K562 (cell line): Measurements from ENCODE around the gene DNAJB6. TPM values are rescaled to one million over a fixed set of nuclear protein-coding genes. Genes with fewer than 3 reads are reported as not detected.

ENCODE experiments used
- ARNT ChIP-seq, 2 experiments: fragments of 450-650 bp; IDR thresholded peaks; 2 replicates each; pipeline ENCODE4 v1.6.1; 2016; ENCODE audit warnings: mild to moderate bottlenecking in 1 of 2
- BCLAF1 ChIP-seq, 2 experiments: fragments of 450-650 bp in 1 of 2; IDR thresholded peaks; 2 replicates each; pipeline ENCODE4 v1.6.1; 2011 to 2017; ENCODE audit warnings: low read depth in 2 of 2, antibody characterized with exemption in 1 of 2, borderline replicate concordance in 1 of 2, low read length in 1 of 2, mild to moderate bottlenecking in 1 of 2, mixed read lengths in 1 of 2; ENCODE audit not compliant: control insufficient read depth in 1 of 2
- CBFA2T2 ChIP-seq: fragments of 450-650 bp; conservative IDR thresholded peaks from 2 replicates; pipeline ENCODE4 v1.6.1; 2017; ENCODE audit warnings: mild to moderate bottlenecking
- ELF4 ChIP-seq: fragments of 450-650 bp; formaldehyde crosslinking; IDR thresholded peaks from 2 replicates; pipeline ENCODE4 v1.4.0; 2022; ENCODE audit warnings: missing genetic modification characterization
- GTF3C2 ChIP-seq: IDR thresholded peaks from 3 replicates; pipeline ENCODE4 v1.6.1; 2011; ENCODE audit warnings: borderline replicate concordance, mild to moderate bottlenecking, moderate library complexity; ENCODE audit not compliant: insufficient read length; ENCODE audit errors: extremely low read depth
- KAT8 ChIP-seq: fragments of 450-650 bp; IDR thresholded peaks from 2 replicates; pipeline ENCODE4 v1.6.1; 2016; ENCODE audit warnings: low read depth, mild to moderate bottlenecking
- MTF1 ChIP-seq: fragments of 250-450 bp; sonication (Bioruptor Pico); IDR thresholded peaks from 2 replicates; pipeline ENCODE4 v1.9.0; 2021; ENCODE audit warnings: moderate library complexity, mild to moderate bottlenecking, inconsistent platforms, borderline replicate concordance
- MYC ChIP-seq, 2 experiments: fragments of 250-450 bp in 1 of 2; sonication (Bioruptor Pico) in 1 of 2; IDR thresholded peaks; 2 replicates each; pipeline versions ENCODE4 v1.5.1 to v1.6.1; 2012 to 2021; ENCODE audit warnings: low read depth in 2 of 2, borderline replicate concordance in 1 of 2, improper control_type of control experiment in 1 of 2, low read length in 1 of 2, mild to moderate bottlenecking in 1 of 2, moderate library complexity in 1 of 2
- PHB ChIP-seq: fragments of 250-450 bp; sonication (Bioruptor Pico); IDR thresholded peaks from 2 replicates; pipeline ENCODE4 v1.5.0; 2021
- PPARD ChIP-seq: fragments of 250-450 bp; sonication (Bioruptor Pico); IDR thresholded peaks from 2 replicates; pipeline ENCODE4 v1.8.0; 2022; ENCODE audit warnings: inconsistent platforms, mild to moderate bottlenecking, moderate library complexity
- TGIF2 ChIP-seq: sonication (generic); formaldehyde crosslinking; IDR thresholded peaks from 2 replicates; pipeline ENCODE4 v1.8.1; 2022; ENCODE audit warnings: mild to moderate bottlenecking, missing genetic modification reagents, moderate library complexity
- USF2 ChIP-seq: sonication (generic); formaldehyde crosslinking; IDR thresholded peaks from 2 replicates; pipeline ENCODE4 v1.5.0; 2020; ENCODE audit warnings: missing genetic modification reagents
- XRCC3 ChIP-seq: fragments of 450-650 bp; IDR thresholded peaks from 2 replicates; pipeline ENCODE4 v1.6.1; 2017; ENCODE audit warnings: mild to moderate bottlenecking, moderate library complexity
- ZC3H11A ChIP-seq: IDR thresholded peaks from 2 replicates; pipeline ENCODE4 v1.6.1; 2012; ENCODE audit warnings: low read depth, low read length, improper control_type of control experiment
- ZNF449 ChIP-seq: fragments of 250-450 bp; sonication (Bioruptor Pico); IDR thresholded peaks from 2 replicates; pipeline ENCODE4 v1.8.0; 2022; ENCODE audit warnings: moderate library complexity, mild to moderate bottlenecking, inconsistent platforms
- ZNF511 ChIP-seq: sonication (generic); formaldehyde crosslinking; IDR thresholded peaks from 2 replicates; pipeline ENCODE4 v1.8.0; 2022; ENCODE audit warnings: mild to moderate bottlenecking, missing genetic modification reagents
- ZNF586 ChIP-seq: fragments of 450-650 bp; formaldehyde crosslinking; conservative IDR thresholded peaks from 2 replicates; pipeline ENCODE4 v1.4.0; 2020; ENCODE audit warnings: mild to moderate bottlenecking, moderate library complexity
- polyA plus RNA-seq, 8 experiments: library from polyadenylated mRNA; depleted of rRNA in 4 of 8; stranded (reverse) in 5 of 8; unstranded in 3 of 8; fragments of >200 nt; fragmentation: Nextera tagmentation in 2 of 8; fragmentation: Illumina TruSeq in 1 of 8; extraction: Ambion mirVana in 2 of 8; extraction: Trizol in 1 of 8; gene quantifications; 2 replicates each; pipeline versions ENCODE4 v1.2.1 to v1.2.3, GENCODE V29; 2011 to 2014; ENCODE audit warnings: inconsistent platforms in 1 of 8, missing spikeins in 1 of 8
- total RNA-seq, 7 experiments: library from RNA; depleted of rRNA in 6 of 7; stranded (reverse); fragments of >200 nt in 6 of 7; fragmentation: Illumina TruSeq in 2 of 7; extraction: Trizol in 2 of 7; gene quantifications; 2 replicates each; pipeline versions ENCODE4 v1.2.1 to v1.2.3, GENCODE V29; 2011 to 2021; ENCODE audit warnings: low replicate concordance in 1 of 7

DNAJB6 gene
- total and polyA plus RNA-seq, 9 of the 15 experiments (the other 6 are each of a cell fraction or from before 2014, with no cell fraction given): 84.5 to 158 (median 135) TPM

GRCh38 chr7:157386979-157387800 is 50.4 kb downstream of the DNAJB6 start (continued):
- TF ChIP-seq TGIF2 (CRISPR knock-in tag) (no peak), MYC (IDR thresholded peaks at IDR 0.05; ENCODE audit: low read depth, low read length) (peak; percentile 99), MYC (CRISPR knock-in tag; IDR thresholded peaks at IDR 0.05; ENCODE audit: borderline replicate concordance, low read depth) (no peak), ZNF449 (CRISPR knock-in tag) (no peak), MTF1 (no peak), XRCC3 (no peak), ELF4 (CRISPR knock-in tag) (peak; percentile 58; the same call in 1 of the 2 replicates), ARNT (IDR thresholded peaks at IDR 0.05) (peak in 1 of 2 experiments; percentile 48; a peak in 2 of 4 replicates), PHB (no peak), ZNF511 (CRISPR knock-in tag) (peak; percentile 67; the same call in 1 of the 2 replicates), GTF3C2 (no peak), ZNF586 (CRISPR knock-in tag) (no peak), KAT8 (no peak), BCLAF1 (IDR thresholded peaks at IDR 0.05; ENCODE audit: borderline replicate concordance in 1 of 2, control insufficient read depth in 1 of 2, low read depth in 2 of 2, low read length in 1 of 2) (0 out of 4 replicates have a peak, but pooled peaks of 1 of the 2 experiments have one; percentile 34), ZC3H11A (no peak), CBFA2T2 (no peak), PPARD (no peak), USF2 (peak; percentile 73)
